ENCODE data around the gene MCRIP1.

The MCRIP1 gene

DNA sequence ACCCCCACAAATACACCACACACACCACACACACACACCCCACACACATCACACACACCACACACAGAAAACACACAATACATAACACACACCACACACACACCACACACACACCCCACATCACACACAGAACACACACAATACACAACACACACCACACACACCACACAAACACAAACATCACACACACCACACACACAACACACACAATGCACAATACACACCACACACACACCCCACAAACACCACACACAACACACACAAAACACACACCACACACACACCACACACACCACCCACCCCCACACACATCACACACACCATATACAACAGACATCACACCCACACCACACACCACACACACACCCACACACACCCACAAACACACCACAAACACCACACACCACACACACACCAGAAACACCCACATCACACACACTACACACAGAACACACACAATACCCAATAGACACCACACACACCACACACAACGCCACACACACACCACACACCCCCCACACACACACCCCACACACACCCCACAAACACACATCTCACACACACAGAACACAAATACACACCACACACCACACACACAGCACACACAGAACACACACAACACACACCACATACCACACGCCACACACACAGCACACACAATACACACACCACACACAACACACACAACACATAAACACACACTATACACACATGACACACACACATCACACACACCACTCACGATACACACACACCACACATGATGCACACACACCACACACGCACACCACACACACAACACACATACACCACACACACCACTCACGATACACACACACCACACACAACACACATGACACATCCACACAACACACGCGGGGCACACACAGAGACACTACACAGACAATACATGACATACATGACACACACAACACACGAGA is 40.1 kb downstream of the MCRIP1 start:
- Histone ChIP-seq H3K4me1 (ENCODE audit: control insufficient read depth in 2 of 2, insufficient read depth in 1 of 2, low read depth in 1 of 2, low read length in 2 of 2) (peaks cover 0 to 2% of the 10 kb centered on the region in 2 donors), H3K4me3 (ENCODE audit: low read length in 2 of 2) (peak overlapping the region in 1 of 2 donors; percentile 74), H3K4ac (ENCODE audit: low read length) (peak overlapping the region; percentile 53), H2AFZ (ENCODE audit: low read length) (no peak overlapping the region), H3K18ac (ENCODE audit: low read length) (no peak overlapping the region), H3K9me3 (replicated peaks in 1 of 2; ENCODE audit: control insufficient read depth in 2 of 2, insufficient read depth in 1 of 2, low read depth in 1 of 2, low read length in 2 of 2) (peaks cover 0 to 9% of the 10 kb centered on the region in 2 donors), H2BK120ac (ENCODE audit: low read depth, low read length) (no peak overlapping the region), H3K4me2 (ENCODE audit: insufficient read depth, low read length, poor library complexity, severe bottlenecking) (no peak overlapping the region), H3K14ac (ENCODE audit: low read length) (peak overlapping the region; percentile 10), H4K8ac (ENCODE audit: low read depth, low read length) (peak overlapping the region; percentile 53), H4K91ac (ENCODE audit: low read depth, low read length, poor library complexity) (peak overlapping the region; percentile 92), H2AK5ac (ENCODE audit: low read depth, low read length) (no peak overlapping the region), H3K27ac (replicated peaks; ENCODE audit: low read length) (no peak overlapping the region), H3K9ac (ENCODE audit: low read depth, low read length, poor library complexity) (peak overlapping the region; percentile 80), H2BK5ac (ENCODE audit: low read length) (no peak overlapping the region), H3K79me1 (ENCODE audit: low read depth, low read length) (peaks cover 5% of the 10 kb centered on the region), H3K36me3 (replicated peaks in 1 of 2; ENCODE audit: control insufficient read depth in 2 of 2, insufficient read depth in 2 of 2, low read length in 2 of 2) (peaks cover 0 to 2% of the 10 kb centered on the region in 2 donors), H3K27me3 (ENCODE audit: control insufficient read depth in 3 of 3, insufficient read depth in 3 of 3, low read depth in 1 of 3, low read length in 3 of 3) (peaks cover 0 to 6% (median 0%) of the 10 kb centered on the region in 3 experiments), H3K23ac (ENCODE audit: low read depth, low read length, poor library complexity) (peak overlapping the region; percentile 58), H2BK15ac (ENCODE audit: low read length) (no peak overlapping the region), H2BK12ac (ENCODE audit: low read length) (peak overlapping the region; percentile 84)
- WGBS, 2 donors (ENCODE audit: extremely low coverage in 2 of 2, insufficient read length in 2 of 2, insufficient replicate concordance in 1 of 2): 100% methylated on average over 4 of the region's 8 CpGs; no CpG with 5 or more reads in 1 of the 2 donors
- no peak for DNase-seq (ENCODE audit: low spot score)

Data from neuronal stem cell (in vitro differentiated cells).